HG03196 (cell line): Measurements from ENCODE around the gene KCNMA1.

Source experiments
- ATAC-seq: cut with Tn5 transposase; IDR thresholded peaks from one replicate; pipeline ENCODE4 v1.9.1; 2021; ENCODE audit not compliant: unreplicated experiment

The KCNMA1 gene

GRCh38 chr10:77077316-77077945, 560.2 kb downstream of the KCNMA1 start:
- no peak for ATAC-seq

- ATAC-seq: no peak
Observed at GRCh38 chr10:77075926-77076325, 561.7 kb downstream of the KCNMA1 start.

- ATAC-seq: no peak
Observed at GRCh38 chr10:77074104-77074624, 563.4 kb downstream of the KCNMA1 start.

- ATAC-seq: no peak
Observed at GRCh38 chr10:77073663-77073960, 564.0 kb downstream of the KCNMA1 start.

GRCh38 chr10:77072836-77073662, 564.6 kb downstream of the KCNMA1 start:
- ATAC-seq: no peak

- ATAC-seq: no peak
Observed at GRCh38 chr10:77072361-77072835, 565.2 kb downstream of the KCNMA1 start.

GRCh38 chr10:77071956-77072355, 565.7 kb downstream of the KCNMA1 start:
- no peak for ATAC-seq

- ATAC-seq: no peak
Observed at GRCh38 chr10:77071001-77071511, 566.6 kb downstream of the KCNMA1 start.

- ATAC-seq: no peak
Observed at GRCh38 chr10:77070346-77070745, 567.3 kb downstream of the KCNMA1 start.

- no peak for ATAC-seq
Observed at GRCh38 chr10:77068969-77069368, 568.6 kb downstream of the KCNMA1 start.

- ATAC-seq: no peak
Observed at GRCh38 chr10:77068272-77068671, 569.3 kb downstream of the KCNMA1 start.

- ATAC-seq: no peak
Observed at GRCh38 chr10:77062381-77062780, 575.2 kb downstream of the KCNMA1 start.

- ATAC-seq: no peak
Observed at GRCh38 chr10:77060913-77061312, 576.7 kb downstream of the KCNMA1 start.

GRCh38 chr10:77056650-77057049, 581.0 kb downstream of the KCNMA1 start:
- ATAC-seq: no peak

GRCh38 chr10:77052593-77052992, 585.0 kb downstream of the KCNMA1 start:
- ATAC-seq: no peak

- ATAC-seq: no peak
Observed at GRCh38 chr10:77051837-77052236, 585.8 kb downstream of the KCNMA1 start.

GRCh38 chr10:77049896-77050295, 587.7 kb downstream of the KCNMA1 start:
- no peak for ATAC-seq

GRCh38 chr10:77049146-77049545, 588.5 kb downstream of the KCNMA1 start:
- no peak for ATAC-seq

- no peak for ATAC-seq
Observed at GRCh38 chr10:77045085-77045484, 592.5 kb downstream of the KCNMA1 start.

- no peak for ATAC-seq
Observed at GRCh38 chr10:77043420-77043763, 594.2 kb downstream of the KCNMA1 start.

GRCh38 chr10:77042706-77043419, 594.7 kb downstream of the KCNMA1 start:
- no peak for ATAC-seq
